NT2/D1 (cell line): ENCODE results near the gene CLCN6.

ENCODE experiments used
- YY1 ChIP-seq: IDR thresholded peaks from 2 replicates; pipeline ENCODE4 v1.6.1; 2011; ENCODE audit not compliant: insufficient read length, insufficient read depth
- ZNF274 ChIP-seq: IDR thresholded peaks from 2 replicates; pipeline ENCODE4 v1.6.1; 2011; ENCODE audit warnings: mild to moderate bottlenecking, low read depth, low read length

GRCh38 chr1:11784993-11785769 lies 20.8 kb upstream of the CLCN6 start:
- TF ChIP-seq YY1, result no peak
- TF ChIP-seq ZNF274, result no peak
